HS-5 (cell line): ENCODE data around the gene SLC25A11.

ENCODE experiments used
- DNase-seq: peaks from one replicate; pipeline ENCODE4 v3.0.0-alpha.2; 2012; ENCODE audit warnings: low read depth

Gene SLC25A11

GRCh38 chr17:4966844-4967538 lies 27.1 kb upstream of the SLC25A11 start:
- DNase-seq: peak; percentile 98

DNA sequence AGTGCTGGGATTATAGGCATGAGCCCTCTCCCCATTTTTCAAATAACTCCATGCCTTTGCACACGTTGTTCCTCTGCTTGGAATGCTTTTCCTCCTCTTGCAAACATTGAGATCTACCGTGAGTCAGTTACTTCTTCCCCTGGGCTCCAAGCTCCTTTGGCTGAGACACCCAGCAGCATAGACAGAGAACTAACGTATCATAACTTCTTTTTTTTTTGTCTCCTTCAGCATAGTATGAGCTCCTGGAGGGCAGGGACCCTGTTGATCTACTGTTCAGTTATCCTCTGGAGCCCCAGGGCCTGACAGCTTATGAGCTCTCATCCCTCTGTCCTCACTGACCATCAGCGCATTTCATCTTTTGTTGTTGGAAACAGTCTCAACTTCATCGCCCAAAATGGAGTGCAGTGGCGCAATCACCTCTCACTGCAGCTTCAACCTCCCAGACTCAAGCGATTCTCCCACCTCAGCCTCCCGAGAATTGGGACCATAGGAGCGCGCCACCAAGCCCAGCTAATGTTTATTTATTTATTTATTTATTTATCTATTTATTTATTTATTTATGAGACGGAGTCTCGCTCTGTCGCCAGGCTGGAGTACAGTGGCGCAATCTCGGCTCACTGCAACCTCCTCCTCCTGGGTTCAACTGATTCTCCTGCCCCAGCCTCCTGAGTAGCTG lies 25.6 kb upstream of the SLC25A11 start:
- no peak for DNase-seq

GRCh38 chr17:4960279-4960922 lies 20.6 kb upstream of the SLC25A11 start:
- DNase-seq: no peak

DNA sequence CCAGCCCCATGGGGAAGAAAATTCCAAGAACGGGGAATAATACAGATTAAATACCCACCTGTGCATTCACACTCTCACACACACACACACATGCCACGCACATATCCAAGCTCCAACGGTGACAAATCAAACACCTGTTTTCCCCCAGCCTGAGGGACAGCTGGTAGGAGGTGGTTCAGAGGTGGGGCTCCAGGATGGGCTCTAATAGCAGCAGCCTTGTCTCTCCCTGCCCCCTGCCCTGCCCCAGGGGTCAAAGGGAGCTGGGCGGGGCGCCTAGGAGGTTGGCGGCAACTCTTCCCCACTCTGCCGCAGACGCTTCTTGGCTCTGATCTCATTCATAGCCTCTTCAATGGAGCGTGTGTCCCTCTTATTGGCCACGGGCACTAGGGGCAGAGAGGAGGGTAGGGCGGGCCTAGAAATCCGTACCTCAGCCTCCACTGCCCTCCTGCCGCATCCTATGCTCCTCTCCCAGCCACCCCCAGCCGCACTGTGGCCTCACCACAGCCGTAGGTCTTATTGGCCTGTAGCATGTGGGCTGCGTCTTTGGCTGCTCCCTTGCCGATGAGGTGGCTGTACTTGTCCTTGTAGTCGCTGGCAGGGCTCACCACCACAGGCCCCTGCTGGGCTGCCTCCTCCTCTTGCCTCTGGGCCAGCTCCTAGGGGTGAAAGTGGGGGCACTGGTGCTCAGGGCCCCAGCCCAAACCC lies 19.6 kb upstream of the SLC25A11 start:
- DNase-seq: no peak

DNA sequence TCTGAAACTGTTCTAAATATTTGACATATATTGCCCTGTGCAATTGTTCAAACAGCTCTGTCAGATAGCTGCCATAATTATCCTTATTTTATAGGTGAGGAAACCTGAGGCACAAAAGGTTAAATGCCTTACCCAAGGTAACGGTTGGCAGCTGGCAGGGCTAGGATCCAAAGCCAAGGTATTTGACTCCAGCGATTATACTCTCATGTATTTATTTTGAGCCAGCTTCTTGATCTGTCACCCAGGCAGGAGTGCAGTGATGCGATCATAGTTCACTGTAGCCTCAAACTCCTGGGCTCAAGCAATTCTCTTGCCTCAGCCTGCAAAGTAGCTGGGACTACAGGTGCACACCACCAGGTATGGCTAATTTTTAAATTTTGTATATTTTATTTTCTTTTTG lies 18.3 kb upstream of the SLC25A11 start:
- DNase-seq: no peak

DNA sequence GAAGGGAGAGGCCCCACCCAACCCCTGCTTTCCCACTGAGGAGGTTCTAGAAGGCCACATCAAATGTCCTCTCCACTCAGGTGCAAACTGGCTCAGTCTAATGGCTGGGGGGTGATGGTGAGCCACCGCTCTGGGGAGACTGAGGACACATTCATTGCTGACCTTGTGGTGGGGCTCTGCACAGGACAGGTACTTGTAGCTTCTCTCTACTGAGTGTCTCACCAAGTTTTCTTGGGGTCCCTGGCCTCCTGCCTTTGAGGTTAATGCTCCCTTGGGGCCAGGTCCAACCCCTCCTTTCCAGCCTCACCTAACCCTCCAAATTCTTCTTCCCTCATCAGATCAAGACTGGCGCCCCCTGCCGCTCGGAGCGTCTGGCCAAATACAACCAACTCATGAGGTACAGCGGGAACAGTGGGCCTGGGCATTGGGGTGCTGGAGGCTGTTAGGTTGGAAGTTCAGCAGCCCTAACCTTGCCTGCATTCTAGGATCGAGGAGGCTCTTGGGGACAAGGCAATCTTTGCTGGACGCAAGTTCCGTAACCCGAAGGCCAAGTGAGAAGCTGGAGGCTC lies 16.7 kb upstream of the SLC25A11 start:
- DNase-seq: no peak

DNA sequence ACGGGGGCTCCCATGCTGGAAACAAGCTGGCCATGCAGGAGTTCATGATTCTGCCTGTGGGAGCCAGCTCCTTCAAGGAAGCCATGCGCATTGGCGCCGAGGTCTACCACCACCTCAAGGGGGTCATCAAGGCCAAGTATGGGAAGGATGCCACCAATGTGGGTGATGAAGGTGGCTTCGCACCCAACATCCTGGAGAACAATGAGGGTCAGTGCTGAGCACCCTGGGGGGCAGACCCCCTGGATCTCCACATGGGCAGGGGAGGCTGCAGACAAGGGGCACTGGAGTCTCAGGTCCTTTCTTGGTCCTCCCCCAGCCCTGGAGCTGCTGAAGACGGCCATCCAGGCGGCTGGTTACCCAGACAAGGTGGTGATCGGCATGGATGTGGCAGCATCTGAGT lies 15.2 kb upstream of the SLC25A11 start:
- DNase-seq: no peak

GRCh38 chr17:4953451-4953961 lies 13.7 kb upstream of the SLC25A11 start:
- DNase-seq: no peak

DNA sequence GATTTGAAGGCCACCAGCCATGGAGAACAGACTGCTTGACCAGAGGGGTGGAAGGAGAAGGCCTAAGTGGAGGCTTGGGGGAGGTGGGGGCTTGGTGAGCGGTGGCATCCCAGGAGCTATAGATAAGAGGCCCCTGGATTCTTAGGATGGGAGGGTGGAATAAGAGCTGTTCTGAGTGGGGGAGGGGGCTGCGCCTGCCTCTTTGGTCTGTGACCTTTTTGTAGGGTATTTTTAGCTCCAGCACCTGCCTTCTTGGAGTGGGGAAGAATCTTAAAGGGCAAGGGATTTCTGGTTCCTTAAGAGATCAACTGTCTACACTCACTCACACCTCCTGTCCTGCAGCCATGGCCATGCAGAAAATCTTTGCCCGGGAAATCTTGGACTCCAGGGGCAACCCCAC lies 11.6 kb upstream of the SLC25A11 start:
- DNase-seq: no peak

DNA sequence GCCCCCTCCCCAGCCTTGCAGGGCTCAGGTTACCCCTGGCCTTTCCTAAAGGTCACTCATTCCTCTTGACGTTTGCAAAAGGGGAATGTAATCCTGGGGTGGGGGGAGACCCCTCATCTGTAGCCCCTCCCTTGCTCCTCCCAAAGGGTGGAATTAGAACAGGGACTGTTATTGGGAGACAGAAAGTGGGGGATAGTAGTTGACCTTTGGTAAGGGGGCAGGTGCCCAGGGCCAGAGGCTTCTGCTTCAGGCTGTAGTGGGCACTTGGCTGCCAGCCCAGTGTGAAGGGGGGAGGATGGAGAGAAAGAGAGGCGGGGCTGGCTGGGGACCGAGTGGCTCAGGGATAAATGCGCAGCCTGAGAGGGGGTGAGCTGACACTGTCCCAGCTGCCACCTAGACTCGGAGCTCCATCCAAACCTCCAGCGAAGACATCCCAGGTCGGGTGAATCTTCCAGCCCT lies 10.9 kb upstream of the SLC25A11 start, which contains the start of gene ENO3:
Gene ENO3, plus strand, starts transcription at position 374 of the 459 bp plus-strand sequence. CDS start 711 bp downstream, outside the sequence.
- no peak for DNase-seq

- DNase-seq: no peak
Measured at GRCh38 chr17:4950075-4950745, 10.4 kb upstream of the SLC25A11 start.

DNA sequence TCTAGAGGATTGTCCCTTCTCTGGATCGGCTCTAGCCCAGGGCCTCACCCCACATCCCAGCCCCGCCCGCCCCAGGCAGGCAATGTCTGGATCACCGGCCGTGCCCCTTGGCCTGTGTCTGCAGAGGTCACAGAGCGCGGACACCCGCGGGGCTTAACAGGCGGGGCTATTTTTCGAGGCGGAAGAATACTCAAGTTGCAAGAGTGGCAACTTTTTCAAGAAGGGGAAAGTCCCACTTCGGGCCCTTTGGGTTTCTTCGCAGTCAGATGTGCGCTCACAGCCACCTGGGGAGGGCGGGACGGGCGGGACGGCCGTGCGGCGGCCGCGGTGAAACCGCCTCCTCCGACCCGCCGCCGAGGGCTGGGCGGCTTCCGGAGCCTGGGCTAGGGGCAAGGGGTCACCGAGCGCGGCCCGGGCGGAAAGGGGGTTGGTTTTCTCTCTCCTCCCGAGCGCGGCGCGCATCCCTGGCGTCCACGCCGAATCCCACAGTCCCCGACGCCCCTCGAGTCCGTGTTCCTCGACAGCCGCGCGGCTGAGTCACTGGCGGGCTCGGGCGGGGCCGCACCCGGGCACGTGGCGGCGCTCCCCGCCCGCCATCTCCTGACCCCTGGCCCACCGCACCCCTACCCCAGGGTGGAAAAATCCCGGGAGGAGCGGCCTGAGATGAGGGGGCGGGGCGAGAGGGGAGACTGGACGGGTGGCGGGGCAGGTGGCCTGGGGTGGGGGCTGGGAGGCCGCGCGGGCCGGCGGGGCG lies 9.7 kb upstream of the SLC25A11 start:
- DNase-seq: no peak

DNA sequence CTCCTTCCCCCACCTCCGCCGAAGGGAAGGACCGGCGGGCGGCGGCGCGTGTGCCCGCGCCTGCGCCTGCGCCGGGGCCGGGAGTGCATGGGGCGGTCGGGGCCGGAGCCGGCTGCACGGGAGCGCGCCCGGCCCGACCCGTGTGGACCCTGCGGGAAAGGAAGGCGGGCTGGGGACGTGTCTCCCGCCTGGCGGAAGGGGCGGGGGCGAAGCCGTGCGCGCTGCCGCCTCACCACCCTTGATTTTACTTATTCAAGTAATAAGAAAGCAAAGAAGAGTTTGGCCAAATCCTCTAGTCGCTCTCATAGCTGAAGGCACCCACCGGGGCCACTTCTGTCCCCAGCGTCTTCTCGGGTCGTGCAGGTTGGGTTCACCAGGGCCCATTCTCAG lies 9.1 kb upstream of the SLC25A11 start:
- no peak for DNase-seq

- DNase-seq: peak; percentile 92
Measured at GRCh38 chr17:4948166-4948930, 8.5 kb upstream of the SLC25A11 start, which contains the start of gene PFN1. Gene PFN1 (minus strand): TSS chr17:4948530. CDS start chr17:4948394, 136 bp downstream.

GRCh38 chr17:4947411-4948165 lies 7.7 kb upstream of the SLC25A11 start:
- no peak for DNase-seq

DNA sequence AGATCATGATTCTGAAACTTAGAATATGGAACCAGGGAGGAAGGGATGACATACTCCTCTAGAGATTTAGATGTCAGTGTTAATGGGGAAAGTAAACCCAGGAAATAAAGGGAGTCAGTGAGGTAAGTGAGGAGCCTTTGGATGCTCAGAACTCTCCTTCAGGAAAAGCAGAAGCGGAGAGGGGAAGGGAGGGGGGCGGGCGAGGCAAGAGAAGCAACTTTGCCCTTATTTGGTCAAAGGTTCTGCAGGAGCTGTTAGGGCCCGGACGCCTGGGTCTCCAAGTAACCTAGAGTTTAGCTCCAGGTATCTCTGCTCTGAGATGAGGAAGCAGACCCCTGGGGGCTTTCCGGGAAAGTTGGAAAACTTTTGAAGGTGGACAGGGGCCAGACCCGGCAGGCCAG lies 7.2 kb upstream of the SLC25A11 start:
- no peak for DNase-seq

DNA sequence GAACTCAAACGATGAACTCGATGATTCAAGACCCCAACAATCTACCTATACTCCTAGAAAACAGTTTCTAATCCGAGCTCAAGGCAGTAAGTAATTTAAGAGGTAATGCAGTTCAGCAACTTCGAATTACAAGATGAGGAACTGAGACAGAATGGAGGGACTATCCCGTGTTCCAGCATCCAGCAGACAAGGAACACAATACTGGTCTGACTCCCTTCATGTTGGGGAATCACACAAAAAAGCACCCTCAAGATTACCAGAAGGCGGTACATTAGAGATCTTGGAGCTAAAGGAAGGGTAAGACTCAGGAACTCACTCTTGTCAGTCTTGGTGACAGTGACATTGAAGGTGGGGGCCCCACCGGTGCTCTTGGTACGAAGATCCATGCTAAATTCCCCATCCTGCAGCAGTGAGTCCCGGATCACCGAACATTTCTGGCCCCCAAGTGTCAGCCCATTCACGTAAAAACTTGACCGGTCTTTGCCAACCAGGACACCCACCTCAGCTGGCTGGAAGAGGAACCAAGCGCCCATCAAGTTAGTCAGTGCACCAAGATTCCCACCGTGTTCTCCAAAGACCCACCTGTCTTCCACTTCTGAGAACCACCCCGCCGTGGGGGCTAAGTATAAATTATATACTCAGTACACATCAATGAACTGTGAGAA lies 6.6 kb upstream of the SLC25A11 start:
- DNase-seq: no peak

- DNase-seq: no peak
Measured at GRCh38 chr17:4945944-4946280, 6.1 kb upstream of the SLC25A11 start.
